Heart right ventricle (tissue), 16 donors: ENCODE data around the gene B3GNT9. TPM values are rescaled to one million over a fixed set of nuclear protein-coding genes. Genes with fewer than 3 reads are reported as not detected.

Source experiments
- ATAC-seq, 8 donors: fragments of 200-7000 bp; cut with Tn5 transposase; one replicate each; pipeline ENCODE4 v1.9.1; 2020; ENCODE audit warnings: mild to moderate bottlenecking in 8 of 8, moderate library complexity in 8 of 8, moderate number of reproducible peaks in 1 of 8
- DNase-seq, 2 donors: peaks; one replicate each; pipeline ENCODE4 v3.0.0-alpha.2; 2020
- H3K27ac ChIP-seq, 10 donors: fragments of 200-600 bp; sonication (generic) in 2 of 10; one replicate each; pipeline versions ENCODE4 v1.5.0 to v1.8.0; 2020 to 2022; ENCODE audit warnings: mild to moderate bottlenecking in 3 of 10
- H3K27me3 ChIP-seq, 7 donors: fragments of 200-600 bp; one replicate each; pipeline ENCODE4 v1.8.0; 2021 to 2022; ENCODE audit warnings: mild to moderate bottlenecking in 2 of 7
- H3K36me3 ChIP-seq, 9 donors: fragments of 200-600 bp; sonication (generic) in 1 of 9; one replicate each; pipeline versions ENCODE4 v1.5.0 to v1.8.0; 2020 to 2022; ENCODE audit warnings: mild to moderate bottlenecking in 2 of 9
- H3K4me1 ChIP-seq, 9 donors: fragments of 200-600 bp; sonication (generic) in 1 of 9; one replicate each; pipeline versions ENCODE4 v1.5.0 to v1.8.0; 2020 to 2022; ENCODE audit warnings: mild to moderate bottlenecking in 4 of 9
- H3K4me3 ChIP-seq, 10 donors: fragments of 200-600 bp; sonication (generic) in 2 of 10; one replicate each; pipeline versions ENCODE4 v1.5.0 to v1.8.0; 2020 to 2022; ENCODE audit warnings: mild to moderate bottlenecking in 7 of 10, moderate library complexity in 2 of 10
- H3K9me3 ChIP-seq, 11 donors: fragments of 200-600 bp in 10 of 11; sonication (generic) in 2 of 11; one replicate each; pipeline versions ENCODE4 v1.5.0 to v1.8.0; 2013 to 2022; ENCODE audit warnings: mild to moderate bottlenecking in 2 of 11, control low read depth in 1 of 11, moderate library complexity in 1 of 11
- WGBS, 2 donors: extraction: QIAGEN DNeasy Blood & Tissue Kit; methylation state at CpG; one replicate each; pipeline ENCODE4 v1.1.7; 2013; ENCODE audit warnings: inconsistent platforms in 1 of 2; 5-methylcytosine and 5-hydroxymethylcytosine counted together
- intact Hi-C, 10 donors: fragments of 100-400 bp; cut with DNase I; formaldehyde crosslinking; loops; one replicate each; pipeline versions ENCODE4 v1.11.1 to v1.14.2; 2022
- polyA plus RNA-seq, 2 donors: library from polyadenylated mRNA; stranded (reverse); fragments of 200-250 nt; gene quantifications; one replicate each; pipeline ENCODE4 v1.2.3, GENCODE V29; 2013
- total RNA-seq, 10 donors: library from RNA; stranded (reverse); fragmentation: NEBNext Ultra II Directional in 3 of 10; extraction: Animal tissue kit (Norgen Biotek cat#: 25700) in 3 of 10; gene quantifications; one replicate each; pipeline versions ENCODE4 v1.2.1 to v1.2.4, GENCODE V29; 2021 to 2023
- TF ChIP-seq, protein P1 (sequence below), 9 donors: fragments of 200-600 bp; sonication (generic) in 2 of 9; IDR thresholded peaks; one replicate each; pipeline versions ENCODE4 v1.5.0 to v1.8.0; 2021 to 2022; ENCODE audit warnings: antibody characterized with exemption in 9 of 9, mild to moderate bottlenecking in 5 of 9, moderate library complexity in 1 of 9
- donor health status: Arrhythmogenic right ventricular cardiomyopathy.
- donor health status: ischemic (EF 13 %, LVEDD 7.1; RV severe dilation, severe dysfunction).
- donor health status: healthy with polysubstance abuse.
- donor health status: DM: no; HTN: yes; CAD: no.
- donor health status: DM: no; HTN: no; CAD: no.
- donor health status: ischemic (EF 25% LVEDD 6.9; RV normal size, moderate dysfunction).
- donor health status: ischemic (EF 25% LVEDD 5.7; RV mildly dilated, moderate dysfunction).
- donor health status: healthy.
- donor health status: DM: yes; HTN: yes; CAD: no.
- donor health status: Ischemic cardiomyopathy.
- donor health status: ischemic (EF 35%, LVEDD 5.7; RV mildly dilated, moderate dysfunction).
- donor health status: nonischemic (EF 11% LVEDD 7.7; RV severe dilation, severe dysfunction).
- donor health status: DM: yes; HTN: yes; CAD: no.
- donor health status: PGD.
- donor health status: ischemic (EF 29% LVEDD 5.4; RV normal size, mild dysfunction).
- donor health status: nonischemic (EF 23%, LVEDD 6.1; RV moderate dilation, normal function).

B3GNT9 gene
- total and polyA plus RNA-seq, 12 donors = 5.4 to 19.1 (median 9.6) TPM

DNA sequence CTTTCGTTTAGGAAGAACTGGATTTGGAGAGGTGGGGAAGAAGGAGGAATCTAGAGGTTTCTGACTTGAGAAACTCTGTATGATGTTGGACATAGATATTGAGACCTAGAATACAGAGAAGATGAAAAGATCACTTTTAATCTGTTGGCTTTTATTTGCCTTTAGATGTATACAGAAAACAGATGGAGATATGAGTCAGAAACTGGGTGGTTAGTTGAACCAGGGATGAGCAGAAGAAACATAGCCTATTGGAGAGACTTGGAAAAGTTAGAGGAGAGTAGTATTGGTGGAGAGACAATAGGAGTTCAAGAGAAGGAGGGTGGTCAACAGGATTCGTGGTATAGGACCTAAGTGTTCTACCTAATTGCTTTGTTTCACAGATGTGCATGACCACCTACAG lies 36.0 kb downstream of the B3GNT9 start:
- no peak for ATAC-seq
- no peak for DNase-seq
- TF ChIP-seq, protein P1, sequence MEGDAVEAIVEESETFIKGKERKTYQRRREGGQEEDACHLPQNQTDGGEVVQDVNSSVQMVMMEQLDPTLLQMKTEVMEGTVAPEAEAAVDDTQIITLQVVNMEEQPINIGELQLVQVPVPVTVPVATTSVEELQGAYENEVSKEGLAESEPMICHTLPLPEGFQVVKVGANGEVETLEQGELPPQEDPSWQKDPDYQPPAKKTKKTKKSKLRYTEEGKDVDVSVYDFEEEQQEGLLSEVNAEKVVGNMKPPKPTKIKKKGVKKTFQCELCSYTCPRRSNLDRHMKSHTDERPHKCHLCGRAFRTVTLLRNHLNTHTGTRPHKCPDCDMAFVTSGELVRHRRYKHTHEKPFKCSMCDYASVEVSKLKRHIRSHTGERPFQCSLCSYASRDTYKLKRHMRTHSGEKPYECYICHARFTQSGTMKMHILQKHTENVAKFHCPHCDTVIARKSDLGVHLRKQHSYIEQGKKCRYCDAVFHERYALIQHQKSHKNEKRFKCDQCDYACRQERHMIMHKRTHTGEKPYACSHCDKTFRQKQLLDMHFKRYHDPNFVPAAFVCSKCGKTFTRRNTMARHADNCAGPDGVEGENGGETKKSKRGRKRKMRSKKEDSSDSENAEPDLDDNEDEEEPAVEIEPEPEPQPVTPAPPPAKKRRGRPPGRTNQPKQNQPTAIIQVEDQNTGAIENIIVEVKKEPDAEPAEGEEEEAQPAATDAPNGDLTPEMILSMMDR (IDR thresholded peaks at IDR 0.05) = no peak
- no peaks in the 10 kb centered on the region for H3K27me3 ChIP-seq
- H3K4me1 ChIP-seq = peaks cover 7 to 54% (median 18%) of the 10 kb centered on the region in 9 donors
- H3K4me3 ChIP-seq = no peak overlapping the region
- no peaks in the 10 kb centered on the region for H3K9me3 ChIP-seq
- peaks cover 0 to 27% (median 0%) of the 10 kb centered on the region in 9 donors for H3K36me3 ChIP-seq
- WGBS, 2 donors = 82 to 83% methylated on average over 2 of the region's 2 CpGs
- no peak overlapping the region for H3K27ac ChIP-seq
- intact Hi-C loops = loop anchor here in 1 of 10 donors (5.0 kb wide), 1 partner anchor 38 kb away; the partner anchor contains the start of gene B3GNT9

DNA sequence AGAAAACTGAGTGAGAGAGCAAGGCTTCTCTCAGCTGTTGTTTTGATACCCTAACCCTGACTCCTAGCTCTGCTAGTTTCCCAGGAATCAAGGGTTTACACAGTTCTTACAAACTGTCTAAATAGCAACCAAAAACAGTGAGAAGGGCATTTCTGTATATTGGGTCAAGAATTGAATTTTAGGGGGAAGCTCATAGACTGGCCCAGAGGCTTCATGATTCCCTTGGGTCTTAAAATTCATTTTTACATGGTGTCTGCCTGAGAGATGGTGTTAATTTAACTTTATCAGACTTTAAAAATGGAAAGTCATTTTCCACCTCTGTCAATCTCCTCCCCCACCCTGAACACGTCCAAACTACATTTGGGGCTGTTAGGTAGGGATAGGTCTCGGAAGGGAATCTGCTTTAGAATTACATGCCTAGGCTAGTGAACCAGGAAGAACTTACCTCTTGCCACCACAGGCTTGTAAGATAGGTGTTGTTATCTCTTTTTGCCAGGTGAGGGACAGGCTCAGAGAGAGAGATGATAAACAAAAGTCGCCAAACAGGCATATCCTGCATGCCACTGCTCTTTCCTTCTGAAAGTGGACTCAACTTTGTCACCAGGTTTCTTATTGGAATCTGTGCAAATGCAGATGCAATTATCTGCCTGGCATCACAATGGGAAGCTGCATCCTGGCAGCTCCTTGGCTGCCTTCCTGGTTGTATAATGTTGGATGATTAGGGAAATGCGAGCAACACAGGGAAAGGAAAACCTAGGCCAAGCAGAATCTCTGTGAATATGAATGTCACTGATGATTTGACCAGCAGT lies 38.0 kb downstream of the B3GNT9 start:
- Histone ChIP-seq H3K27me3 (no peaks in the 10 kb centered on the region), H3K9me3 (no peaks in the 10 kb centered on the region), H3K27ac (no peak overlapping the region), H3K36me3 (peaks cover 0 to 25% (median 0%) of the 10 kb centered on the region in 9 donors), H3K4me3 (no peak overlapping the region), H3K4me1 (peaks cover 7 to 61% (median 25%) of the 10 kb centered on the region in 9 donors)
- WGBS, 2 donors = 73 to 74% methylated on average over 4 of the region's 4 CpGs
- ATAC-seq (no peak), DNase-seq (no peak)
- TF ChIP-seq, protein P1 (IDR thresholded peaks at IDR 0.05) = no peak
- intact Hi-C loops = loop anchor here in 1 of 10 donors (5.0 kb wide), 1 partner anchor 40 kb away; the partner anchor contains the start of gene B3GNT9

DNA sequence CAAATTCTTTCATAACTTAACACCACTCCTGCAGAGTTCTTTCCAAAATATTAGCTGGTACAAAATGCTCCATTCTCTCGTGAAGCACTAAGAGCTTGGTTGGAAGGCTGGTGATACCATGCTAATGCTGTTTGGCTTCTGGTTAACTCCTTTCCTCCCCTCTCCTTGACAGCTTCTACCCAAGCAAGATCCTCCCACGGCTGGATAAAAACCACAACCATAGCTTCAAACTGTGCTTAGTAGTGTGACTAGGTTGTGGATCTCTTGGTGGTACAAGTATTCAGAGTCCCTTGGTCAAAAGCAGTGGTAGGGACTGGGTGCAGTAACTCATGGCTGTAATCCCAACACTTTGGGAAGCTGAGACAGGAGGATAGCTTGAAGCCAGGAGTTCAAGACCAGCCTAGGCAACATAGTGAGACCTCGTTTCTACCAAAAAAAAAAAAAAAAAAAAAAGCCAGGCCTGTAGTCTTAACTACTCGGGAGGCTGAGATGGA lies 38.8 kb downstream of the B3GNT9 start:
- DNase-seq (no peak), ATAC-seq (no peak)
- Histone ChIP-seq H3K4me3 (no peak overlapping the region), H3K36me3 (peaks cover 0 to 25% (median 0%) of the 10 kb centered on the region in 9 donors), H3K27me3 (no peaks in the 10 kb centered on the region), H3K9me3 (no peaks in the 10 kb centered on the region), H3K4me1 (peaks cover 7 to 61% (median 25%) of the 10 kb centered on the region in 9 donors), H3K27ac (no peak overlapping the region)
- WGBS, 2 donors = 77 to 92% methylated on average over 4 of the region's 4 CpGs
- intact Hi-C loops = loop anchor here in 1 of 10 donors (5.0 kb wide), 1 partner anchor 40 kb away; the partner anchor contains the start of gene B3GNT9
- TF ChIP-seq, protein P1 (IDR thresholded peaks at IDR 0.05) = no peak

DNA sequence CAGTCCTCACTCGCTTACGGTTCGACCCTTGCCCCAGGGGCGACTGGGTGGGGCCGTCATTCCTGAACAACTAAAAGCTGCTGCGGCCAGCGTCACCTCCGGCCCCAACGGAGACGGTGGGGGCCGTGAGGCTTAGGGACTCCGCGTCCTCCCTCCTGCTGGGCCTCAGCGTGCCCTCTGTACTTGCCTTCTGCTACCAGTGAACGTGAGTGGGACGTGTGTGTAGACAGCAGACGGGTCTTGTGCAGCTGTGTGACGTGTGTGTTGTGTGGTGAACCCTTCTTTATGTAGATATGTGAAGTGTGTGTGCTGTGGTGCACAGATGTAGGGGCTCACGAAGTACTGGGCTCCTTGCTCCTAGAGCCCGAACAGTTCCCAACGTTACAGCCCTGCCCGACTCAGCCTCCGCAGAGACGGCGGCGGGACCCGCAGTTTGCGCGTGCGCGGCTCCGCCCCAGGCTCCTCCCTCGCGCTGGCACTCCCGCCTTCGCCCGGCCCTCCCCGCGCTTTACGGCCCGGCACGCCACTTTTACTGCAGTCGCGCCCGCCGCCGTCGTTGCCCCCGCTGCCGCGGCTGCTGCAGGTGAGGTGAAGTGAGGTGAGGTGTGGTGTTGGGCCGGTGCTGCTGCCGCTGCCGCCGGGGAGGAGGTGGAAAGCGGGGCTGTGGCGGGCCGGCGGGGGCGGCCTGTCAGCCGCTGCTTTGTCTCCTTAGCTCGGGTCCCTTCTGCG lies 41.2 kb downstream of the B3GNT9 start, which contains the start of gene PHAF1:
PHAF1 (plus strand) TSS at position 535 of the 729 bp plus-strand sequence. CDS start 235 bp downstream, outside the sequence.
- Histone ChIP-seq H3K4me3 (peak within 1 kb of the TSS; percentile 76 to 100 (median 94)), H3K4me1 (peaks cover 7 to 56% (median 25%) of the 10 kb centered on the region in 9 donors), H3K36me3 (peaks cover 0 to 13% (median 0%) of the 10 kb centered on the region in 9 donors), H3K27me3 (no peaks in the 10 kb centered on the region), H3K27ac (peak within 1 kb of the TSS; percentile 55 to 96 (median 86)), H3K9me3 (no peaks in the 10 kb centered on the region)
- intact Hi-C loops = loop anchor here in 3 of 10 donors (2.0 to 5.0 kb wide), 4 partner anchors 43 to 132 kb away; partner anchors contain the start of genes B3GNT9 (in 1 of the 3) and CBFB (in 1 of the 3)
- peak; percentile 93 to 96 for DNase-seq
- TF ChIP-seq, protein P1 (IDR thresholded peaks at IDR 0.05) = no peak
- 1% methylated on average over 60 to 63 of the region's 63 CpGs for WGBS, 2 donors
- peak; percentile 98 to 99 (median 98) for ATAC-seq
